Astrocyte (in vitro differentiated cells and primary cell): ENCODE data around the gene BRWD1.

ENCODE experiments used
- CTCF ChIP-seq: IDR thresholded peaks from 2 replicates; pipeline ENCODE4 v1.5.1; 2011; ENCODE audit warnings: low read depth, mild to moderate bottlenecking, inconsistent platforms, low read length, moderate library complexity; ENCODE audit not compliant: insufficient read depth
- EZH2 ChIP-seq: IDR thresholded peaks from 2 replicates; pipeline ENCODE4 v1.6.1; 2012; ENCODE audit warnings: mild to moderate bottlenecking, low read length, inconsistent platforms; ENCODE audit not compliant: insufficient read depth

- TF ChIP-seq CTCF: no peak
- TF ChIP-seq EZH2: no peak
Observed at GRCh38 chr21:39282911-39283310, 30.5 kb downstream of the BRWD1 start.
